Activated CD4-positive, CD25-positive, alpha-beta regulatory T cell treated with anti-CD3 and anti-CD28 coated beads, Interleukin-2, amount 50 U/mL, for 16 hours (primary cell): ENCODE data around the gene NAB2.
A peak's percentile ranks its signal among the peaks of the same experiment; 100 is the strongest.
"Not testable (repeated sequence)": the region's sequence is repeated elsewhere in the genome, so short reads cannot be mapped to it uniquely, and the experiment has no call there.

Experiments used
- DNase-seq: peaks from one replicate; pipeline ENCODE4 v3.0.0-alpha.2; 2020; ENCODE audit warnings: low read depth, low spot score

The NAB2 gene

GRCh38 chr12:57069523-57069922 lies 19.4 kb upstream of the NAB2 start:
- no peak for DNase-seq

- DNase-seq = no peak
These were observed 16.3 kb upstream of the NAB2 start for GRCh38 chr12:57072661-57073060.

- DNase-seq = not testable (repeated sequence)
These were observed 15.1 kb upstream of the NAB2 start for GRCh38 chr12:57073566-57074450.

GRCh38 chr12:57078519-57079404 lies 10.2 kb upstream of the NAB2 start, which contains the start of gene NEMP1:
Gene NEMP1, minus strand, starts transcription at chr12:57078791. Its CDS starts 46 bp downstream, at chr12:57078745.
- peak; percentile 95 for DNase-seq

DNA sequence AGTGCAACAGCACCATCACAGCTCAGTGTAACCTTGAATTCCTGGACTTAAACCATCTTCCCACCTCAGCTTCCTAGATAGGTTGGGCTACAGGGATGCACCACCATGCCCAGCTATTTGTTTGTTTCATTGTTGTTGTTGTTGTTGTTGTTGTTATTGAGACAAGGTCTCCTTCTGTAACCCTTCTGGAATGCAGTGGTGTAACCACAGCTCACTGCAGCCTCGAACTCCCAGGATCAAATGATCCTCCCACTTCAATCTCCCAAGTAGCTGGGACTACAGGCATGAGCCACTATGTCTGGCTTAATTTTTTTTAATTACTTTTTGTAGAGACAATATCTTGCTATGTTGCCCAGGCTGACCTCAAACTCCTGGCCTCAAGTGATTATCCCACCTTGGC lies 9.1 kb upstream of the NAB2 start:
- DNase-seq = no peak

- DNase-seq = no peak
These were observed 8.1 kb upstream of the NAB2 start for GRCh38 chr12:57080855-57081254.

DNA sequence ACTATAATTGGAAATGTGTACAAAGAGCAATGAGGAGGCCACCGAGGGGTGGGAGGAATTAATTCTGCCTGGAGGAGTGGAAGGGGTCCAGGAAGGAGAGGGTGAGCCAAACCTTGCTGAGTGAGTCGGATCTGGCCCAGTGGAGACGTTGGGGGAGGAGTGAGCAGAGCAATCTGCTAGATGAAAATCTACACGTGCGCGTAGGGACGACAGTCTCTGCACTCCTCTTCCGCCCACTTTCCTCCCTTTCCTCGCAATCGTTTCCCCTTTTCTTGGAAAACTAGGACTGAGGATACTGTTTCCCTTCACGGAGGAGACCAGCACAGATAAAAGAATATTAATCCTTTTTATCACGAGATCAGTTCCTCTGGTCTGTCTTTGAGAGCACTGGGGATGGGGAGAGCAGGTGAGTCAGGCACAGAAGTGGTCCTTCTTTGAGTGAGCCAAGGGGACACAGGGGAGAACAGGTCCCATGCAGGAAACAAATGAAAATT lies 2.9 kb upstream of the NAB2 start:
- no peak for DNase-seq

GRCh38 chr12:57086493-57087009 lies 2.4 kb upstream of the NAB2 start:
- no peak for DNase-seq

DNA sequence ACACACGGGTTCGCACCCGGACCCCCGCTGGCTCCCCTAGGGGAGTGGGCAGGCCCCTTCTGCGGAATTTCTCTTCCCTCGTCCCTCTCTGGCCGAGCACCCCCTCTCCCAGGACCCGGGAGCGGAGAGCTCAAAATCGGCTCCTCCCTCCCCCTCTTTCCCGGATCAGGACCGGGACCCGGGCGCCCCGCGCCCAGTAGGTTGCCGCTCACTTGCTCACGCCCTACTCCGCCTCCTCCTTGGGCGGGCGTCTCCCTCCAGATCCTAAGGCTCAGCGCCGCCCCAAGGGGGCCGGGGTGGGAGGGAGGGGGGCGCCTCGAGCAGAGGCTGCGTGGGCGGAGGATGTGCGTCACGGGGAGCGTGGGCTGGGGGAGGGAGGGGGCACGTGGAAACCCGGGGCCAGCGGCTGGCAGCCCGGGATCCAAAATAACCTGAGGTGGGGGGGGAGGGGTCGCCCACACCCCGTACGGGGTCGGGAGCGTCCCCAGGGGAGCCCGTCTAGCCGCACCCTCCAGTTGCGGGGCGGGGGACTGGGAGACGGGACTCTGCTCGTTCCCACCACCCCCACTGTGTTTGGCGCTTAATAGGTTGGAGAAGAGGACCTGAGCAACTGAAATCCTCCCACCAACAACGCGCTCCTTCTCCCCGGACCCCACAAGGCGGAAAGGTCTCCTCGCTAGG lies 1.8 kb upstream of the NAB2 start:
- DNase-seq = peak; percentile 81

DNA sequence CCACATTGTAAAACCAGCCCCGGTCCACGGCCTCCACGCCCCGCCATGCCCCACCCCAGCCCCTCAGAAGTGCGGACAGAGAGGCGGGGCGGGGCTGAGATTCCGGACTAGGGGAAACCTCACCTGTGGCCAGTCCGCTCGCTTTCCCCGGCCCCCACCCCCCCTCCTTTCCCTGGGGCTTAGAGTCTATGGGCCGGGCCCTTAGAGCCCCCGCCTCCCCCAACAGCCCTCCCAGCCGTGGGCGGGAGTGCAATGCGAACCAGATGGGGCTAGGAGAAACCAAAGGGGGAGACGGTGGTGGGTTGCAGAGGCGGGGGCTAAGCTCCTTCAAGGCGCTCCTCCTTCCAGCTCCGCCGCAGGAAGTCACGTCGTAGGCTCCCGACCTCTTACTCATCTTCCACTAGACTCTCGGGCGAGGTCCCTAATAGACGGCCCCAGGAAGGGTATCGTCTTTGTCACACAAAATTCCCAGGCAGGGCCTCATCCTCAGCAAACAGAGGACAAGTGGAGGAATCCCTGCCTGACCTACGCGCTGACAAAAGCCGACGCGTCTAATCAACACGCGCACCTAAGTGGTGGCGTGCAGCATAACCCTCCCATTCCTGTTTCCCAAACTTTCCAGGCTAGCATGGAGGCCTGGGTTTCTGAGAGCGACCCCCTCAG lies 1.1 kb upstream of the NAB2 start:
- DNase-seq = peak; percentile 58

- DNase-seq = no peak
These were observed 644 bp downstream of the NAB2 start for GRCh38 chr12:57089271-57090245.

DNA sequence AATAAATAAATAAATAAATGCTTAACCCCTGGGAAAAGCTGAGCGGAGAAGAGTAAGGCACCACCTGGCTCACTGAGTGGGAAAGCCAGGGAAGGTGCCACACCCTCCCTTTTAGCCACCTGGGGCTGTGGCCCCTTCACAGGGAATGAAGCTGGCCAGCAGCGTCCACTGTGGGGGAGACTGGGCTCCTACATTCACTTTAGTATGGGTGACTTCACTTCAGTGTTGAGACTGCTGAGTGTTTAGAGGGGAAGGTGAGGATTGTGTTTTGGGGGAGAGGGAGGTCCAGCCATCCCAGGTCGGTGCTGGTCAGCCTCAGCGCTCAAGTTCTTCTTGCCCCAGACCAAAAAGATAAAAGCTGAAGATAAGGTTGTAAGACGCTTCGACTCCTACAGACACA lies 1.6 kb downstream of the NAB2 start:
- no peak for DNase-seq

- no peak for DNase-seq
These were observed 2.2 kb downstream of the NAB2 start for GRCh38 chr12:57090924-57091637.

GRCh38 chr12:57091638-57092528 lies 3.0 kb downstream of the NAB2 start:
- no peak for DNase-seq

- DNase-seq = no peak
These were observed 3.6 kb downstream of the NAB2 start for GRCh38 chr12:57092529-57092862.

DNA sequence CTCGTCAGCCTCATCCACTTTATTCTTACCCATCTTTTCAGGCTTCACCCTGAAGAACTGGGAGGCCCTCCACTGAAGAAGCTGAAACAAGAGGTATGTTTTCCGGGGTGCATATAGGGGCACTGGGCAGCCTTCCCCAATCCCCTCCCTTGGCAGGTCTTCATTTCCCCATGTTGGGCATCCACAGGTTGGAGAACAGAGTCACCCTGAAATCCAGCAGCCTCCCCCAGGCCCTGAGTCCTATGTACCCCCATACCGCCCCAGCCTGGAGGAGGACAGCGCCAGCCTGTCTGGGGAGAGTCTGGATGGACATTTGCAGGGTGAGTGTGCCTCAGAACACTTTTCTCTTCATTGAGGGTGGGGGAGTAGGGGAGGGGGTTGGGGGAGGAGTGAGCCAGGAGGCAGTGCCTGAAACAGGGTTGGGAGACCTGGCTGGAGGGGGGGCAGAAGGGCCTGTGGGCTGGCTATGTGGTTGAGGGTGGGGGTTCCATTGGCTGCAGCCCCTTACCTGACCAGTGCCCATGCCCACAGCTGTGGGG lies 4.0 kb downstream of the NAB2 start:
- no peak for DNase-seq

GRCh38 chr12:57093415-57094207 lies 4.7 kb downstream of the NAB2 start:
- no peak for DNase-seq
